WI38 (cell line): ENCODE results near the gene HOXA13.
A peak's percentile ranks its signal among the peaks of the same experiment; 100 is the strongest.

Experiments
- H3K4me3 ChIP-seq: 2 replicates; pipeline ENCODE4 v1.5.1; 2011; ENCODE audit warnings: low read depth, mild to moderate bottlenecking, control low read depth, low read length
- TF ChIP-seq, protein P1 (sequence below): IDR thresholded peaks from 2 replicates; pipeline ENCODE4 v1.5.1; 2012; ENCODE audit warnings: low read depth, mild to moderate bottlenecking, control low read depth, low read length

The HOXA13 gene

GRCh38 chr7:27155816-27156507 lies 43.9 kb downstream of the HOXA13 start:
- H3K4me3 ChIP-seq, result peak overlapping the region; percentile 50
- TF ChIP-seq, protein P1, sequence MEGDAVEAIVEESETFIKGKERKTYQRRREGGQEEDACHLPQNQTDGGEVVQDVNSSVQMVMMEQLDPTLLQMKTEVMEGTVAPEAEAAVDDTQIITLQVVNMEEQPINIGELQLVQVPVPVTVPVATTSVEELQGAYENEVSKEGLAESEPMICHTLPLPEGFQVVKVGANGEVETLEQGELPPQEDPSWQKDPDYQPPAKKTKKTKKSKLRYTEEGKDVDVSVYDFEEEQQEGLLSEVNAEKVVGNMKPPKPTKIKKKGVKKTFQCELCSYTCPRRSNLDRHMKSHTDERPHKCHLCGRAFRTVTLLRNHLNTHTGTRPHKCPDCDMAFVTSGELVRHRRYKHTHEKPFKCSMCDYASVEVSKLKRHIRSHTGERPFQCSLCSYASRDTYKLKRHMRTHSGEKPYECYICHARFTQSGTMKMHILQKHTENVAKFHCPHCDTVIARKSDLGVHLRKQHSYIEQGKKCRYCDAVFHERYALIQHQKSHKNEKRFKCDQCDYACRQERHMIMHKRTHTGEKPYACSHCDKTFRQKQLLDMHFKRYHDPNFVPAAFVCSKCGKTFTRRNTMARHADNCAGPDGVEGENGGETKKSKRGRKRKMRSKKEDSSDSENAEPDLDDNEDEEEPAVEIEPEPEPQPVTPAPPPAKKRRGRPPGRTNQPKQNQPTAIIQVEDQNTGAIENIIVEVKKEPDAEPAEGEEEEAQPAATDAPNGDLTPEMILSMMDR, result no peak

GRCh38 chr7:27154901-27155815 lies 44.7 kb downstream of the HOXA13 start:
- TF ChIP-seq, protein P1, result no peak
- H3K4me3 ChIP-seq, result no peak overlapping the region

GRCh38 chr7:27154369-27154768 lies 45.5 kb downstream of the HOXA13 start:
- TF ChIP-seq, protein P1, result no peak
- H3K4me3 ChIP-seq, result no peak overlapping the region

- H3K4me3 ChIP-seq, result no peak overlapping the region
- TF ChIP-seq, protein P1, result no peak
Measured at GRCh38 chr7:27153526-27153925, 46.4 kb downstream of the HOXA13 start.

- TF ChIP-seq, protein P1, result no peak
- H3K4me3 ChIP-seq, result no peak overlapping the region
Measured at GRCh38 chr7:27152816-27153442, 47.0 kb downstream of the HOXA13 start.

DNA sequence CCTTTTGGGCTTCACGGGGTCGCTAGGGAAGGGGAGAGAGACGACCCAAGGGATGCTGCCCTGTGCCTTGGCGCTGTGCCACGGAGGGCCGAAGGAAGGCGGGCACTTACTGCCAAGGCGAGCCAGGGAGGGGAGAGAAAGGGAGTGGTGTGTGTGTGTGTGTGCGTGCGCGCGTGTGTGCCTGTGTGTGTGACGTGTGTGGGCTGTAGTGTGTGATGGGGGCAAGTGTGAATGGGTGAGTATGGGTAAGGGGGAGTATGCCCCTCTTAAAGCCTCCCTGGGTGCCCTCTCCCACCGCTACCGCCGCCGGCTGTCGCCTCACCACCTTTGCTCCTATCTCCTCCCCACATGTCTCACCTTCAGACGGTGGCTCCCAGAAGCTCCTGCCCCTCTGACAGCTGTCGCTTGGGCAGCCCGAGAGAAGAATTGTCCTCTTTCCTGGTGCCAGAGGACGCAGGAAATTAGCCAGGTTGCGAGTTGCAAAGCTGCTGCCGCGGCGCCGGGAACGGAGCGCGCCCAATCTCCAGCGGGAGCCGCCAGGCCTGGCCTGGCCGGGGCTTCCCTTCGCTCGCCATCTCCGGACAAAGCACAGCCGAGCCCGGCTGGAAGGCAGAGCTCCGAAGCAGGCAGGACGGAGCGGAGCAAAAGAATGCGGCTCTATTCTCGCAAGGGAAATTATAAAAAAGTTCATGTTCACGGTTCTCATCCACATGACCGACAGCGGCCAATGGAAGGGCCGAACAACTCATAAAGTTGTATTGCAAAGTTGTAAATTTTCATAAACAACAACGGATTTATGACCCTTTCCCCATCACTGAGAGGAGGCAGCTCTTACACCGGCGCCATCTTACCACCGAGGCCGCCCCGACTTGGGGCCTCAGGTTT lies 47.7 kb downstream of the HOXA13 start, which contains the start of gene HOXA3:
Gene HOXA3 (minus strand): TSS at position 653 of the 885 bp plus-strand sequence. CDS start 41,943 bp downstream, outside the sequence.
- TF ChIP-seq, protein P1, result no peak
- H3K4me3 ChIP-seq, result peak within 1 kb of the TSS; percentile 54
